HS-27A (cell line): ENCODE data around the gene FAM131B.
"Not testable (repeated sequence)": the region's sequence is repeated elsewhere in the genome, so short reads cannot be mapped to it uniquely, and the experiment has no call there.

Experiments used
- DNase-seq: peaks from one replicate; pipeline ENCODE4 v3.0.0-alpha.2; 2012; ENCODE audit warnings: low read depth, missing footprints

Gene FAM131B

DNA sequence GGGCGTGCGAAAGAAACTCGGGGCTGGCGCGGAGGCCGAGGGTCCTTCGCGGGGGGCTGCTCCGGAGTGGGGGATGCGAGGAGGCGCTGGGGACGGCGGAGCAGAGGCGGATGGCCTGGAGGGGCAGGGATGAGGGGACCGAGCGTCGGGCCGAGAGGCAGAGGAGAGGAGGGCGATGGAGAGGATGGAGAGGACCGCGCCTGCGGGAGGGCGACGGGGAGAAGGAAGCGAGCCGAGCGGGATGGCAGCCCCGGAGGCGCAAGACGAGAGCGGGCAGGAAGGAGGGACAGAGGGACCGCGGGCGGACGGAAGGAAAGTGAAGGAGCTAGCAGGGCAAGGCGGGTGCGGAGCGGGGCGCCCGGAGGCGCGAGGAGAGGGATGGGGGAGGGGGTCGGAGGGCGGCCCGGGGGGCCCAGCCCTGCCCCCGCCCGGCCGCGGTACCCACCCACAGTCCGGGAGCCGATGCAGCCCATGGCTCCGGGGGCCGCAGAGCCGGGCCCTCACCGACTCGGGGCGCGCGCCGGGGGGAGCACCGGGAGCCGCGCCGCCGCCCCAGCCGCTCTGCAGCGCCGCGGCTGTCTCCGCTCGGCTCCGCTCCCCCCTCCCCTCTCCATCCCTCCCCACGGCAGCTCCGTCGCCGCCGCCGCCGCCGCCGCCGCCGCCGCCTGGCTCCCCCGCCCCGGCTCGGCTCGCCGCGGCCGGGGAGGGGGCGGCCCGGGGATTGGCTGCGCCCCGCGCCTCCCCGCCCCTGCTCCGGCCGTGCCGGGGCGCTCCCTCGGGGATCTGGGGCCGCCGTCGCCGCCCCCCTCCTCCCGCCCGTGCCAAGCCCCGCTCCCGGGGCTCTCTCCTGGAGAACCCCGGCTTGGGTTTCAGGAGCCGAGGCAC is at the start of gene FAM131B:
Gene FAM131B, minus strand, starts transcription at position 583 of the 885 bp plus-strand sequence. Its CDS starts 110 bp downstream, at position 473.
- no peak for DNase-seq

DNA sequence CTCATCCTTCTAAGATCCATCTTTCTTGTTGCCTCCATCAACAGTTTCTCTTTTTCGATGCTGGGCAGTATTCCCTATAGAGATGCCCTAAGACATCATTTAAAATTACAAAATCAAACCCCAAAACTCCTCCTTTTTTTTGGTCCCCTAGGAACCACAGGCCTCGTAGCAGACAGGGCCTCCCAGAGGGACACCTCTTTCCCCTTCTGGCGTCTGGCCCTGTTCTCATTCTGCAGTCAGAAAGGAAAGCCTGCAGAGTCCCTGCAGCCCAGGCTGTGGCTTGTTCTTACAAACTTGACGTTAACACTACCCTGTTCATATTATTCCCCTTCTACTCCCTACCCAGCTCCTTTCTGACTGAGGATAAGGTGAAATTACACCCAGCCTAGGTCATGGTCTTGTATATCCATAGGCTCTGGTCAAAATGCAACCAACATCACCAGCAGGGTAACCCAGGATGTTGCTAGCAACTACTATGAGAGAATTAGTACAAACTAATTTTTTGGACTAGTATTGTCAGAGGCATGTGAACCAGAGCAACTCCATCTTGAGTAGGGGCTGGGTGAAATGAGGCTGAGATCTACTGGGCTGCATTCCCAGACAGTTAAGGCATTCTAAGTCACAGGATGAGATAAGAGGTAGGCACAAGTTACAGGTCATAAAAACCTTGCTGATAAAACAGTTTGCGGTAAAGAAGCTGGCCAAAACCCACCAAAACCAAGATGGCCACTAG is 49.6 kb upstream of the FAM131B start:
- DNase-seq, result no peak

DNA sequence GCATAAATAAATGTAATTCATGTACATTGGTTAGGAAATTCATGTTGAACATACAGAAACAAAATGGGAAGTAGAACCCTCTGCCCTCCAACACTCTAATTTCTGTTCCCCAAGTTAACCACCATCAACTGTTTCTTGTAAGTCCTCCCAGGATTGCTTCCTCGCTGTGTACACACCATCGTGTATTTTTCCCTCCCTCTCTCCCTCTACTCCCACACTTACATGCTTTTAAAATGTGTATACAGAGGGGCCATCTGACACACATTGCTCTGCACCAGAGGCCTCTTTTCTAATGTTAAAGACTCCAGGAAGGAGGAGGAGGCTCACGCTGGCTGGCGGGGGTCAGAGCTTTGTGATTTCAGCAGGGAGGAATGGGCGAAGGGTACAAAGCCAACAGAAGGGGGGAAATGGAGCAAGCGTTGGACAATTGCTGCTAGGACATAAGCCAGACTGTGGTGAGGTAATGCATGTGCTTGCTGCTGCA is 48.0 kb upstream of the FAM131B start:
- DNase-seq, result no peak

DNA sequence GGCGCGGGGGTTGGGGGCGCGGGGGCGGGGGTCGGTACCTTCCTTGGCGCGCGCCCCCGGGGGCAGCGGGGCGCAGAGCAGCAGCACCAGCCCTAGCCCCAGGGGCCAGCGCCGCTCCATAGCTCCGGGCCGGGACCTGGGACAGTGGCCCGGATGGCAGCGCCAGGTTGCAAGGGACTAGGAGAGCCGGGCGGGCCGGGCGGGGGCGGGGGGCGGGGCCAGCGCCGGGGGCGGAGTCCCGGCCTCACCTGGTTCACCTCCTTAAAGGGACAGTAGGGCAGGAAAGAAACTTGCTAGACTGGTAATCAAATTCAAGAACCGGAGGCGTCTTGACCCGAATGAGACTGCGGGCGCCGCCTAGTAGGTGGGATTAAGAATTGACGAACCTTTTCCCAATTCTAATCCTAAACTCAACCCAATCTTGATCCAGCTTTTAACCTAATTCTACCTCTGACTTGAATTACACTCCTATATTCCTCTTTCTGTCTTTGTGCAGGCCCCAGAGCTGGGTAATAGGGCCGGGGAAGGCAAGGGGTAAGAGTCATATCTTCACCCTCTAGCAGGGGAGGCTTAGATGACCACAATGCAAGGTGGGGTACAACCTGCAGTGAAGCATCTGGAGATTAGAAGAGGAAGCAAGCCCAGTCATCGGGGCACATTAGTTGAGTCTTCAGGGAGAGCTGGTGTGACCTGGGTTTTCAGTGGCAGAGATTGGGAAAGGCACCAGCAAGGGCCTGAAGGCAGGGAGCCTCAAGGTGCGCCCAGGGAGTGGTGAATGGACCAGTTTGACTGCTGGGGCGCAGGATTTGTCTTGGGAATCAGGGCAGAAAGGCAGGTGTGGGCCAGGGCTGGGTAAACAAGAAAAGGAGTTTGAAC is 46.4 kb upstream of the FAM131B start, which contains the start of gene EPHA1:
Gene EPHA1, minus strand, starts transcription at position 171 of the 876 bp plus-strand sequence. Its CDS starts 51 bp downstream, at position 120.
- no peak for DNase-seq

- no peak for DNase-seq
These were observed 45.8 kb upstream of the FAM131B start for GRCh38 chr7:143408252-143408685.

DNA sequence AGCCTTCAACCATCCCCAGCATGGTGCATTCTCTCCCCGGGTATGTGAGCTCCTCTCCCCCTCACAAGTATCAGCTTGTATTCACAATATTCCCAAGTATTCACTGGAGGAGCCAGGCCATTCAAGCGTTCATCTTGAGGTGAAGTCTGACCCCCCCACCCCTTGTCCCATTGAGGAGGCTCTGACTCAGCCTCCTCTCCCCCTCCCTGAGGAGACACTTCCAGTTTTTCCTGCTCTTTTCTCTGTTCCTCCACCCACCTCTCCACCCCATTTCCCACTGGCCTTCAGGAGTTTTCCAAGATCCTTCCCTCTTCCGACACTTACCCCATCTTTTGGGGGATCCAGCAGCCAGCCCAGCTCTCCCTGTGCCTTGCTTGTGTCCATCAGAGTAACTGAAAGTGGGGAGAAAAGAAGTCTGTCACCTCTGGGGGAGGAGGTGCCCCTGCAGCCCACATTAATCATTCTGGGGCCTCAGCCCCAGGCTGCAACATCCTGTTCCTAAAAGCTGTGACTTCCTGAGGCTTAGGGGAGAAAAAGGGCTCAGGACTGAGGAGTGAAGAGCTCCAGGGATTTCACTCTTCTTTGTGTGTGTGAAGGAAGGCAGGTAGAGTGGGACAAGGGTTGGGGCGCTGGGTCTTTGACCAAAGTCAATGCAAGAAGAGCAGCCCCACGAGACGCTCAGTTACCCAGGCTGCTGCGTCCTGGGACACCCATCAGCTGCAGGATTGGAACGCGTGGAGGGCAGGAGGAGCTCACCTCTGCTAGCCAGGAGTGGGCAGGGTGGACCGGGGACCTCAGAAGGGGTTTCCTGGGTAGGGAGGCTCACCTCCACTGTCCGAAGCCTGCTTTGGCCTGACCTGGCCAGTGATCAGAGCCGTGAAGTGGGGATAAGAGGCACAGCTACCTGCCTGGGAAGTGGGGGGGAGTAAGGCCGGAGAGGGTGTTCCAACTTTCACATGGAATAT is 45.1 kb upstream of the FAM131B start:
- DNase-seq, result no peak

DNA sequence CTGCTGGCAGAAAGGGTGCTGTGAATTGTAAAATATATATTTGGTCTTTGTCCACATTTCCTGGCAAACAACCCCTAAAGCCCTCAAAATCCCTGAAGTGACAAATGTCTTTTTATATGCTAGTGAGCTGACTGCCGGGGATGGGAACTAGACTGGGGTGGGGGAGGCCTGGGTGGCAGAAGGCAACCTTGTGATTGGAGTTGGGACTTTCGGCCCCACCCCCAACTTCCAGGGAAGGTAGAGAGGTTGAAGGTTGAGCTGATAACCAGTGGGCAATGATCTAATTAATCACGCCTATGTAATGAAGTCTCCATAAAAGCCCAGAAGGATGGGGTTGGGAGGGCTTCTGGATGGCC is 43.5 kb upstream of the FAM131B start:
- no peak for DNase-seq

- DNase-seq, result no peak
These were observed 42.9 kb upstream of the FAM131B start for GRCh38 chr7:143405173-143406001.

- not testable (repeated sequence) for DNase-seq
These were observed 39.7 kb upstream of the FAM131B start for GRCh38 chr7:143402233-143402632.

DNA sequence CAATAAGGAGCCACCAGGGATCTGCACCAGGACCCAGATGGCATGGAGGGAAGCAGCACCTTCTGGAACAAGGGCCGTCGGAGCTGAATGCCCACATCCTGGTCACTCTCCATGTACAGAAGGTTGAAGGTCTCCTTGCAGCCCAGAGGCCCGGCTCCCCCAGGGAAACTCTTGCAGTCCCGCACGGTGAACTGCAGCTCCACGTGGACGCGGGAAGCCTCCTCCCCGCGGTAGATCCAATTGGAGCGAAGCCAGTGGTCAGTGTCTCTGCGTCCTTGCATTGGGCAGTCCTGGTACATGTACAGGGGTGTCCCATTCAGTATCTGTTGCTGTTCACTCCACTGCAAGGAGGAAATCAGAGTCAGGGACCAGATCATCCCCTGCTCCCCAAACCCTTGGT is 38.8 kb upstream of the FAM131B start:
- no peak for DNase-seq

GRCh38 chr7:143399642-143400041 is 37.1 kb upstream of the FAM131B start:
- DNase-seq, result no peak

GRCh38 chr7:143399151-143399550 is 36.6 kb upstream of the FAM131B start:
- no peak for DNase-seq

GRCh38 chr7:143398616-143399015 is 36.1 kb upstream of the FAM131B start:
- no peak for DNase-seq

DNA sequence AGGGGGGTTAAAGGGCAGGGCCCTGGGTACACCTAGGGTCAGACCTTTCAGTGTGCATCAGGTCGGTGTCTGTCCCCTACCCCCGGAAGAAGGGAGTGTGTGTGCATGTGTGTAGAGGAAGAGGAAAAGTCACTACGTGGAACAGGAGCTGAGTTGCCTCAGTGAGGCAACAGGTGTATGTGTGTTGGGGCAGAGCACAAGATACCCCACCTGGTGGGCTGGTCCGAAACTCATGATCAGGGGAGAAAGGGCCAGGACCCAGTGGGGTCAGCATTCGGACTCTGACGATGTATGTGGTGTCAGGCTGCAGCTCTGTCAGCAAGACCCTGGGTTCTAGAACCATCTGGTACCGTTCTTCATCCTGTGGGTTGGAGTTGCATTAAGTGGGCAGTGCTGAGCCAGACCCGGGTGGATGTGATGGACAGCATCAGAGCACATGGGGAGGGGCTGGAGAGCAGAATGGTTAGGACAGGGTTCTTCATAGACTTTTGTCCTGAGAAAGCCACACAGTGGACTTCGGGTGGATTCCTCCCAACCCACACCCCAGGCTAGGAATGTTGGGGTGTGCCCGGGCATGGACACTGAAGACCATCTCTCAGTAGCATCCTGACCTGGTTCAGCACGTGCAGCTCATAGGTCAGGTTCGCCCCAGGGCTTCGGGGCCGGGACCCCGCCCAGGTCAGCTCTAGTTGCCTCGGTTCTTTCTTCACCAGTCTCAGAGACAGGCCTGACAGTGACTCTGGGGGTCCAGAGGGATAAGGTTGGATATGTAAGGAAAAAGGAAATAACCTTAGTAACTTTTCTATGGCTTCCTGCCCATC is 35.4 kb upstream of the FAM131B start:
- no peak for DNase-seq

DNA sequence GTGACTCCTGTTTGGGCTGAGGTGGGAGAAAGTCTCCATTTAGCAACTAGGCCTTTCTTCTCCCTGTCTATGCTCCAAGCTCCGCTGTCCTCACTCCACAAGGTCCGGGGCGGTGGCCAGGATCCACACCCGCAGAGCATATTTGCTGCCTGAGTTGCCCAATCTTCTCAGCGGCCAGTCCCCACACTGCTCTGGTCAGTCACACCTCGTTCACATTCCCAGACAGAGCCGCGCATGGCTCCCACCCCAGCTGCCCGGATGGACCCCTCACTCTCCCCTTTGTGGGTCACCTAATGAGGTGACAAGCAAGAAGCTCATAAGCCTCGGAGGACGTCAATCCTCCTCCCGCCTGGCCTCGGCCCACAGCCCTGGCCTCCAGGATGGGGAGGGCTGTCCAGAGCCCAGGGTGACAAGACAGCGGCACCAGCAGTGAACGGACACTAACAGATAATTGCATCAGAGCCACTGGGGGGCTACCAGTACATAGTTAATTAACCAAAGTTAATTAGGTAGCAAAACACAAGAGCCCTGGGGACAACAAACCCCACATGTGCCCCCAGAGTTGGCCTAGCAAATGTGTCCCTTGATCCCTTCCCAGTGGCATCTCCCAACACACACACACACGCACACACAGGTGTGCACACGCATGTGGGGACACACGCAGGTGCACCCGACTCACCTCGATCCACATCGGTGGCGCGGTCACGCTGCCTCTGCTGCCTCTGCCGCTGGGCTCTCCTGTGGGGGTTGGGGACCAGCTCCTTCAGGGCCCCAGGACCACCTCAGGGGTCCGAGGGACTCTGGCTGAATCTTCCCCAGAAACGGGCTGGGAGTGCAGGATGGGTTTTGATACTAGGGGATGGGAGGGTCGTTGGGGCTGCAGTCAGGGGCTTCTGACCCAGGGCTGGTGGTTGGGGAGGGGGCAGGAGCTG is 34.4 kb upstream of the FAM131B start:
- DNase-seq, result no peak

- no peak for DNase-seq
These were observed 33.7 kb upstream of the FAM131B start for GRCh38 chr7:143396182-143396581.

DNA sequence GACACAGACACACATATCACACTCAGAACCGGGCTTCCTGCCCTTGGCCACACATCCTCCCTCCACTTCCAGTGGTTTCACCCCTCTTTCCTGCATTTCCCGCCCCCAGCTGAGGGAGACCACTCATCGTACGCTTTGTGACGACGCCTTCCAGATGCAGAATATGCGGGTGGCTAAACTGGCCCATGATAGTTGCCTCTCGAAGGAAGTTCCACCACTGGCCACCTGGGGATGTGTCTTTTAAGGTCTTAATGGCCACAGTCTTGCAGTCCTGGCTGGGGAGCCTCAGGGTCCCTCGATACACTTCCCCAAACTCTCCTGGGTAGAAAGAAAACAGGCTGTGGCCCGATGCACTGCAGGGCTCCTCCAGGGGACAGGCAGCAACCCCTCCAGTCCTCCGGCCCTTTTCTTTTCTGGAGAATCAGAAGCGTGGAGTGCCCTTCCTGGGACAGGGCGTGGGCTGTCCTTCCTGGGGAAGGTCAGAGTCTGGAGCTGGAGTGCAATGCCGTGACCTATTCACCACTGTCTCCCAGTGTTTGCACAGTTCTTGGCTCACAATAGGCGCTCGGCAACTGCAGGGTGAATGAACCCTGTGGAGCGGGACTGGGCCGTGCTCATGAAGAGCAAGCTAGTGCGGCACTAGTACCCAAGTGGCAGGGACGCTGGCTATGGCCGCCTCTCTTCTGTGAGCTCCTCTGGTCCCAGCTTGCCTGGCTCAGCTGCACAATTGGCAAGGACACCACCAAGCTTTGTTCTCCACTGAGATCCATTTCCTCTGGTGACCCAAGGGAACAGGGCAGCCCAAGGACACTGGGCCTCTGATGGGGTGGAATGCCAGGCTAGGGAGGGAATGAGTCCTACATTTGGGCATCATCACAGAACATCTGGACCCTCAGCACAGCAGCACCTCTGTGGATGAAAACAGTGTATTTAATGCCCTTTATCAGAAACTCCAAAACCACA is 33.0 kb upstream of the FAM131B start:
- DNase-seq, result no peak
